ENCODE measurements around the gene GTPBP10. TPM values are rescaled to one million over a fixed set of nuclear protein-coding genes. Genes with fewer than 3 reads are reported as not detected.
A peak's percentile ranks its signal among the peaks of the same experiment; 100 is the strongest.

GTPBP10 gene
- total RNA-seq, 5 donors from 2014 or later (not counting 1 experiment from before 2014, with no cell fraction given): 18.4 to 31.8 (median 29.7) TPM

- Histone ChIP-seq H3K27ac (ENCODE audit: low read length) (no peak overlapping the region), H3K4me1 (ENCODE audit: control insufficient read depth in 1 of 2, extremely low read depth in 1 of 2, insufficient read depth in 2 of 2, low read length in 2 of 2) (no peaks in the 10 kb centered on the region), H3K9me3 (no peaks in the 10 kb centered on the region), H3K36me3 (ENCODE audit: control insufficient read depth in 2 of 2, extremely low read depth in 1 of 2, insufficient read depth in 1 of 2, low read length in 1 of 2) (no peaks in the 10 kb centered on the region), H3K27me3 (replicated peaks in 1 of 2; ENCODE audit: control insufficient read depth in 2 of 2, extremely low read depth in 1 of 2, insufficient read depth in 2 of 2, low read length in 1 of 2) (no peaks in the 10 kb centered on the region), H3K4me3 (ENCODE audit: control insufficient read depth in 1 of 2, extremely low read depth in 1 of 2, low read length in 1 of 2) (no peak overlapping the region)
- ChIA-PET CTCF (no interaction called here), POLR2A (no interaction called here)
- peak in 5 of 35 experiments; percentile 1 to 32 (median 17) for DNase-seq
- Mint-ChIP-seq H3K4me3 (no peak overlapping the region), H3K9me3 (no peaks in the 10 kb centered on the region), H3K4me1 (no peaks in the 10 kb centered on the region), H3K27me3 (no peaks in the 10 kb centered on the region), H3K27ac (no peak overlapping the region), H3K36me3 (peaks cover 6% of the 10 kb centered on the region)
- ATAC-seq (replicated peaks in 1 of 4): no peak
- 97% methylated on average over 10 of the region's 11 CpGs for WGBS (ENCODE audit: insufficient coverage)
Observed at GRCh38 chr7:90412458-90413184, 66.1 kb downstream of the GTPBP10 start.

GRCh38 chr7:90413185-90413528 lies 66.6 kb downstream of the GTPBP10 start:
- H3K9me3 ChIP-seq: no peaks in the 10 kb centered on the region
- H3K4me3 ChIP-seq (ENCODE audit: control insufficient read depth in 1 of 2, extremely low read depth in 1 of 2, low read length in 1 of 2): no peak overlapping the region
- H3K9me3 Mint-ChIP-seq: no peaks in the 10 kb centered on the region
- no peaks in the 10 kb centered on the region for H3K27me3 ChIP-seq (replicated peaks in 1 of 2; ENCODE audit: control insufficient read depth in 2 of 2, extremely low read depth in 1 of 2, insufficient read depth in 2 of 2, low read length in 1 of 2)
- no peak overlapping the region for H3K27ac Mint-ChIP-seq
- DNase-seq: no peak
- ChIA-PET CTCF (no interaction called here), POLR2A (no interaction called here)
- no peaks in the 10 kb centered on the region for H3K27me3 Mint-ChIP-seq
- no peaks in the 10 kb centered on the region for H3K4me1 ChIP-seq (ENCODE audit: control insufficient read depth in 1 of 2, extremely low read depth in 1 of 2, insufficient read depth in 2 of 2, low read length in 2 of 2)
- H3K27ac ChIP-seq (ENCODE audit: low read length): no peak overlapping the region
- ATAC-seq (replicated peaks in 1 of 4): no peak
- WGBS (ENCODE audit: insufficient coverage): no CpG with 5 or more reads among the region's 2 CpGs
- peaks cover 3% of the 10 kb centered on the region for H3K36me3 Mint-ChIP-seq
- H3K36me3 ChIP-seq (ENCODE audit: control insufficient read depth in 2 of 2, extremely low read depth in 1 of 2, insufficient read depth in 1 of 2, low read length in 1 of 2): no peaks in the 10 kb centered on the region
- no peaks in the 10 kb centered on the region for H3K4me1 Mint-ChIP-seq
- no peak overlapping the region for H3K4me3 Mint-ChIP-seq

- Histone ChIP-seq H3K36me3 (ENCODE audit: control insufficient read depth in 2 of 2, extremely low read depth in 1 of 2, insufficient read depth in 1 of 2, low read length in 1 of 2) (no peaks in the 10 kb centered on the region), H3K4me1 (ENCODE audit: control insufficient read depth in 1 of 2, extremely low read depth in 1 of 2, insufficient read depth in 2 of 2, low read length in 2 of 2) (no peaks in the 10 kb centered on the region), H3K4me3 (ENCODE audit: control insufficient read depth in 1 of 2, extremely low read depth in 1 of 2, low read length in 1 of 2) (no peak overlapping the region), H3K9me3 (no peaks in the 10 kb centered on the region), H3K27ac (ENCODE audit: low read length) (no peak overlapping the region), H3K27me3 (replicated peaks in 1 of 2; ENCODE audit: control insufficient read depth in 2 of 2, extremely low read depth in 1 of 2, insufficient read depth in 2 of 2, low read length in 1 of 2) (no peaks in the 10 kb centered on the region)
- peaks cover 0 to 11% (median 7%) of the 10 kb centered on the region in 3 donors for H3K4me1 Mint-ChIP-seq
- H3K4me3 Mint-ChIP-seq: no peak overlapping the region
- no peak for ATAC-seq (replicated peaks in 1 of 4)
- H3K27me3 Mint-ChIP-seq: no peaks in the 10 kb centered on the region
- CTCF ChIA-PET: no interaction called here
- no peaks in the 10 kb centered on the region for H3K36me3 Mint-ChIP-seq
- H3K27ac Mint-ChIP-seq: no peak overlapping the region
- DNase-seq: no peak
- POLR2A ChIA-PET: no interaction called here
- H3K9me3 Mint-ChIP-seq: no peaks in the 10 kb centered on the region
- WGBS (ENCODE audit: insufficient coverage): no CpG with 5 or more reads among the region's 6 CpGs
Observed at GRCh38 chr7:90421651-90422050, 75.1 kb downstream of the GTPBP10 start.

DNA sequence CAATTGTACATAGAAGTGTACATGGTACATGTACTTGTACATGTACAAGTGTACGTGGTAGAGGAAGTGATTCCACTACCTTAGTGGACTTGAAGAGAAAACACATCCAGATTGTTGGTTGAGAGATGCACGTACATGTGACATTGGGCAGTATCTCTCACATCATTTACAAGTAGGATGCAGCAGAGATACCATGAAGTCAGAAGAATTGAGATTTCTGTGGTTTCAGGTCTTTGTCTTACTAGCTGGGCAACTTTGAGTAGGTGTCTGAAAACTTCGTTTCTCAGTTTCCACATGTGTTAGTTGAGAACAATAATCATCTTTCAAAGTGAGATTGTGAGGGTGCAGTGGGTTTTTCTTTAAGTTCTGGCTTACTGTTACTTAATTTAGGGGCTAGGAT lies 78.2 kb downstream of the GTPBP10 start:
- Histone ChIP-seq H3K9me3 (no peaks in the 10 kb centered on the region), H3K4me1 (ENCODE audit: control insufficient read depth in 1 of 2, extremely low read depth in 1 of 2, insufficient read depth in 2 of 2, low read length in 2 of 2) (no peaks in the 10 kb centered on the region), H3K36me3 (ENCODE audit: control insufficient read depth in 2 of 2, extremely low read depth in 1 of 2, insufficient read depth in 1 of 2, low read length in 1 of 2) (no peaks in the 10 kb centered on the region), H3K4me3 (ENCODE audit: control insufficient read depth in 1 of 2, extremely low read depth in 1 of 2, low read length in 1 of 2) (no peak overlapping the region), H3K27ac (ENCODE audit: low read length) (no peak overlapping the region), H3K27me3 (replicated peaks in 1 of 2; ENCODE audit: control insufficient read depth in 2 of 2, extremely low read depth in 1 of 2, insufficient read depth in 2 of 2, low read length in 1 of 2) (no peaks in the 10 kb centered on the region)
- no peak for ATAC-seq (replicated peaks in 1 of 4)
- H3K27me3 Mint-ChIP-seq: peaks cover 0 to 4% of the 10 kb centered on the region in 2 donors
- CTCF ChIA-PET: no interaction called here
- no peak overlapping the region for H3K27ac Mint-ChIP-seq
- H3K4me1 Mint-ChIP-seq: peaks cover 0 to 11% (median 7%) of the 10 kb centered on the region in 3 donors
- no peaks in the 10 kb centered on the region for H3K9me3 Mint-ChIP-seq
- POLR2A ChIA-PET: interaction anchor here in 1 of 2 donors (0.6 kb wide), 1 partner anchor 42 kb away, joined by 4 read pairs; no protein-coding TSS in a partner anchor
- H3K4me3 Mint-ChIP-seq: no peak overlapping the region
- DNase-seq: no peak
- no peaks in the 10 kb centered on the region for H3K36me3 Mint-ChIP-seq
- 20% methylated on average over 1 of the region's 3 CpGs for WGBS (ENCODE audit: insufficient coverage)

GRCh38 chr7:90425376-90425775 lies 78.9 kb downstream of the GTPBP10 start:
- Mint-ChIP-seq H3K4me3 (no peak overlapping the region), H3K27me3 (peaks cover 2 to 4% of the 10 kb centered on the region in 2 donors), H3K27ac (no peak overlapping the region), H3K4me1 (peaks cover 0 to 11% (median 7%) of the 10 kb centered on the region in 3 donors), H3K9me3 (no peaks in the 10 kb centered on the region), H3K36me3 (no peaks in the 10 kb centered on the region)
- H3K36me3 ChIP-seq (ENCODE audit: control insufficient read depth in 2 of 2, extremely low read depth in 1 of 2, insufficient read depth in 1 of 2, low read length in 1 of 2): no peaks in the 10 kb centered on the region
- no peak overlapping the region for H3K27ac ChIP-seq (ENCODE audit: low read length)
- H3K4me3 ChIP-seq (ENCODE audit: control insufficient read depth in 1 of 2, extremely low read depth in 1 of 2, low read length in 1 of 2): no peak overlapping the region
- H3K27me3 ChIP-seq (replicated peaks in 1 of 2; ENCODE audit: control insufficient read depth in 2 of 2, extremely low read depth in 1 of 2, insufficient read depth in 2 of 2, low read length in 1 of 2): no peaks in the 10 kb centered on the region
- POLR2A ChIA-PET: no interaction called here
- H3K9me3 ChIP-seq: no peaks in the 10 kb centered on the region
- CTCF ChIA-PET: no interaction called here
- ATAC-seq (replicated peaks in 1 of 4) (no peak), DNase-seq (no peak)
- no peaks in the 10 kb centered on the region for H3K4me1 ChIP-seq (ENCODE audit: control insufficient read depth in 1 of 2, extremely low read depth in 1 of 2, insufficient read depth in 2 of 2, low read length in 2 of 2)
- WGBS (ENCODE audit: insufficient coverage): no CpG with 5 or more reads among the region's 2 CpGs

DNA sequence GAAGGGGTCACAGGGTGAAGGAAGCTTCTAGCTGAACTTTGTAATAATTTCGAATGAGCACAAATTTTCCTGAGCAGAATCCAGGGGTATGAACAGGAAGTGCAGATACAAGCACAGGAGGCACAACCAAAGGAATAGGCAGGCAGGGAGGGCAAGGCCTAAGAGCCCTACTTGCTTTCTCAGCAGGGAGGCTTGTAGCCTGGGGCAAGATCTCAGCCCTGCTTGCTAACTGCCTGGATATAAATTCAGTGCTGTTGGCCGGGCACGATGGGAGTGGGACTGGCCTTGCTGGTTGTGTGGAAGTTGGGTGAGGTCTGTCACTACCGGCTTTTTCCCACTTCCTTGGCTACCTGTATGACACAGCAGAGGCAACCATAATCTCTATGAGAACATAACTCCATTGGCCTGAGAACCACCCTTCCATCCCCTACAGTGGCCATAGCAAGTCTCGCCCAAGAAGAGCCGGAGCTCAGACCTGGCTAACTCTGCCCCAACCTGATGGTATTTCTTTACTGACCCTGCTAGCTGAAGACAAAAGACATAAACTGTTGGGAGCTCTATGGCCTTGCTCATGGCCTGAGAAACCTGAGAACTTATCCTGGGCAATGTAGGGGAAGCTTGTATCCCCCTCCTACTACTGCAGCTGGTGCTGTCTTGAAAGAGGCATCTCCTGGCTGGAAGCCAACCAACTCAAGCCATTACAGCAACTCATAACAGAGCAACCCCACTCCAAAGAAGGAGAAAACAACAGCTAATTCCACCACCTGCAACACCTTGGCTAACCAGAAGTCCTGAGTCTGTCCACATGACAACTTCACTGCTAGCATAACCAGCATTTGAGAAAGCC lies 84.3 kb downstream of the GTPBP10 start:
- H3K9me3 ChIP-seq: no peaks in the 10 kb centered on the region
- no peaks in the 10 kb centered on the region for H3K4me1 ChIP-seq (ENCODE audit: control insufficient read depth in 1 of 2, extremely low read depth in 1 of 2, insufficient read depth in 2 of 2, low read length in 2 of 2)
- DNase-seq (no peak), ATAC-seq (replicated peaks in 1 of 4) (no peak)
- H3K27ac ChIP-seq (ENCODE audit: low read length): no peak overlapping the region
- ChIA-PET CTCF (interaction anchor here (0.7 to 1.8 kb wide), 5 partner anchors 14 to 118 kb away, joined by 3 to 5 read pairs (median 3); no protein-coding TSS in a partner anchor), POLR2A (no interaction called here)
- H3K9me3 Mint-ChIP-seq: no peaks in the 10 kb centered on the region
- no peaks in the 10 kb centered on the region for H3K36me3 ChIP-seq (ENCODE audit: control insufficient read depth in 2 of 2, extremely low read depth in 1 of 2, insufficient read depth in 1 of 2, low read length in 1 of 2)
- no peaks in the 10 kb centered on the region for H3K36me3 Mint-ChIP-seq
- no peak overlapping the region for H3K4me3 ChIP-seq (ENCODE audit: control insufficient read depth in 1 of 2, extremely low read depth in 1 of 2, low read length in 1 of 2)
- peaks cover 0 to under 1% (median 0%) of the 10 kb centered on the region in 3 donors for H3K4me1 Mint-ChIP-seq
- no peak overlapping the region for H3K4me3 Mint-ChIP-seq
- H3K27ac Mint-ChIP-seq: no peak overlapping the region
- peaks cover 21% of the 10 kb centered on the region in 2 donors for H3K27me3 Mint-ChIP-seq
- 67% methylated on average over 1 of the region's 6 CpGs for WGBS (ENCODE audit: insufficient coverage)
- peaks cover 0 to 16% of the 10 kb centered on the region in 2 experiments for H3K27me3 ChIP-seq (replicated peaks in 1 of 2; ENCODE audit: control insufficient read depth in 2 of 2, extremely low read depth in 1 of 2, insufficient read depth in 2 of 2, low read length in 1 of 2)

All from T-cell (primary cell).